ENCODE results near the gene CDH6. TPM values are rescaled to one million over a fixed set of nuclear protein-coding genes. Genes with fewer than 3 reads are reported as not detected.
A peak's percentile ranks its signal among the peaks of the same experiment; 100 is the strongest.

CDH6 gene
- total RNA-seq, result under 0.01 and 0.11 TPM in 2 replicates

DNA sequence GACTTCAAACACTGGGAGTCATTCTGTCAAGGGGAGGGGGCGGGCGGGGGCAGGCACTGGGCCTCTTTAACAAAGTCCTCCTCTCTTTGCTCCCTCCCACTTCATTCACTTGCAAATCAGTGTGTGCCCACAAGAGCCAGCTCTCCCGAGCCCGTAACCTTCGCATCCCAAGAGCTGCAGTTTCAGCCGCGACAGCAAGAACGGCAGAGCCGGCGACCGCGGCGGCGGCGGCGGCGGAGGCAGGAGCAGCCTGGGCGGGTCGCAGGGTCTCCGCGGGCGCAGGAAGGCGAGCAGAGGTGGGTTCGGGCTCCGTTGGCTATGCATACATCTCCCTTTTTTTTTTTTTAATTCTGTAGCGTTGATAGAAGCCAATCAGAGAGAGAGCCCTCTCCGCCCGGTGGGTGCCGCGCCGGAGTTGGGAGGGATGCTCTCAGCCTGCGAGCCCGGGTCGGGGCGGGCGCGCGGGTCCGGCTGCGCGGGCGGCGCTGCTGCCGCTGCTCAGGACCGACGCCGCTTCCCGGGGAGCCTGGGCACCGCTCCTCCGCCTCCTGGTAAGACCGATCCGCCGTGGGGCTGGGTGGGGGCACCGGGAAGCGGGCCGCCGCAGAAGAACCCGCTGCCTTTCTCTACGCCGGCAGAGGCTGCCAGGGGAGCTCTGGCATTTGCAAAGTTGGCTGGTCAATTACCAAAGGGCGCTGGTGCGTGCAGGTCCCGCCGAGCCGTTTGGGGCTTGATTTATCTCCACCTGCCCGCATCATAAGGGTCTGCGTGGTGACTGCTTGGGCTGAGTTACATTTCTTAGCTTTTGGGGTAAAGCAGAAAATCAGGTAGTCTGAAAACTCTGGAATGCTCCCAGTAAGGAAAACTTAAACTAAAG is at the start of gene CDH6:
Gene CDH6 (plus strand): TSS at position 96 of the 877 bp plus-strand sequence. CDS start 73,788 bp downstream, outside the sequence.
- no peak for DNase-seq (ENCODE audit: low read depth, low spot score)

DNA sequence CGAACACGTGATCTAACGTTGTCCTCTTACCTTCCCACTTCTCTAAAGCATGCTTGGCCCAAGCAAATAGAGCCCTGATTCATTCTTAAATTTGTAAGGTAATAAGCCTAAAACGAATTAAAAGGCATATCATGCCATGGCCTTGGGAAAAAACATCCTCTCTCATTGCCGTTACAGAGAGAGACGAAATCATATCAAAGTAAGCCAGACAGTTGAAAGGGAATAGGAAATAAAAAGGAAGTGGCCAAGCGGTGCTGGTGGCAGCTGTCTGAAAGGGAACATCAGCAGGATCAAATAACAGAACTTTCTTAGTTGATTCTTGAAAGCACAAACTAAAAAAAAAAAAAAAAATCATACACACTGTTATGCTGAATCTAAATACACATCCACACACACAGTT is 49.1 kb upstream of the CDH6 start:
- no peak for DNase-seq (ENCODE audit: low read depth, low spot score)

DNA sequence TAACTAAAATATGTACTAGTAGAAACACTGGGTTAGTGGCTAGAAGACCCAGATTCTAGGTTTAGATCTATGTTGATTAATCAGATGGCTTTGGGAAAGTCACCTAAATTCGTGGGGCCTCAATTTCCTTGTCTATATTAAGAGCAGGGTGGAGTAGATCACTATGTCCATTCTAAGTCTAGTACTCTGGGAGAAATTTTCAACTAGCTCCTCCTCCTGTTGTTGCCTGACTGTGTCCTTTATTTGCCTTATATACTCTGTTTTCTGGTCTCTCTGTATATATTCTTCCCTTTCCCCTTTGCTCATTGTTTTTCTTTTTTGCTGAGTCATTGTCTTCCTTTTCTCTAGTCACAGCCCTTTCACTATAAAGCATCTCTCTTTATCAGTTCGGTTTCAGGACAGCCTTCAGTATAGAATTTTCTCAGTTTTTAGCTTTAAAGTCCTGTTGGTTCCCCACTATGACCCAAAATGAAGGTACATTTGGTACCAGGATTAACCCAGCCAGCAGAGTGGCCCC is 44.5 kb upstream of the CDH6 start:
- DNase-seq (ENCODE audit: low read depth, low spot score), result no peak

DNA sequence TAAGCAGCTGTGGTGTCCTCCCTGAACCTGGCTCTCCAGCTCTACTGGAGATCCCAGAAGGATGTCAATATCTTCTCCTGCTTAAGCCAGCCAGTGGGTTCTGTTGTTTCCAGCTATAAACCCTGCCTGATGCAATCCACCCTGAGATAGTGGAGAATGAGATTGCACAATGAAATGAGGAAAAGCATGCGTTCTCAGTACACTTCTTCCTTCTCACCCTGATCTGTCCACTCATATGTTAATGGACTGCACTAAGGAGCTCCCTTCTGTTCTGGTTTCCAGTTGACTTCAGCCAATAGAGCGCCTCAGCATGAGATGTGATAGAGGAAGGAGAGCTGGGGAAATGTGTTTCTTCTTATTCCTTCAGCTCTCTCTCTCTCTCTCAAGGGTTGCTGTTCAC is 40.0 kb upstream of the CDH6 start:
- DNase-seq (ENCODE audit: low read depth, low spot score), result no peak

DNA sequence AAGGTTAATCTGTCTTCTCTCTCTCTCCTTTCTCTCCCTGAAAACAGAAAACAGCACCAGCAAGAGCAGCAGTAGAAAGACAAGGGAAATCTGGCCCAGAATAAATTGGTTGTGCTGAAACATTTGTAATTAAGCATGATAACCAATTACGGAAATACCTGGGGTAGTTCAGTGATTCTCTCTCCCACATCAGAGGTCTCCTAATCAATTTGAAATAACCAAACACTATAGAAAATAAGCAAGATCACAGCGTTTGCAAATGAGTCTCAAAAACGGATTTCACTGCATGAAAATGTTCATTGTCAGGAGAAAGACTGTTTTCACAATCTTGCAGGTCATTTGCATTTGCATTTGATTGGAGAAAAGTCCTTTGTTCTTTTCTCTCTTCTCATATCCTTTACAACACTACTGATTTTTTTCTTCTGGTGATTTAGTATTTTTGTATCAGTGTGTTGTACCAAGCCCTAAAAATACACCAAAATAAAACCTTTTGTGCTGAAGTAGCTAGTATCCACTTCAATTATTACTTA is 36.8 kb upstream of the CDH6 start:
- no peak for DNase-seq (ENCODE audit: low read depth, low spot score)

DNA sequence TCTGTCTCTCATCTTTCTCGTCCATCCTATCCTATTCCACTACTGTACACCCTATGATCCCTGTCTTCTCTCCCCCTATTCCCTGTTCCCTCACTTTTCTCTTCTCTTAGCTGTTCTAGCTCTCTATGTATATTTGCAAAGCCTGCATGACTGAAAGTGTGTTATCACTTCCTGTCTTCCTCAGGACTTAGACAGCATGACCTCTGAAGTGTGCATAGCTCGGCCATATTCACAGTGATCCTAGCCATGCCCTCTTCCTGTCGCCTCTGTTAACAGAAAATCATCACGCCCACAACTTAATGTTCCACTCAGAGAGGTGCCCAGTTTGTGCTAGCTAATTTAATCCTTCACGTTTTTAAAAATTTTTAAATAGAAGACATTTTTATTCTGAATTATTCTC is 35.8 kb upstream of the CDH6 start:
- DNase-seq (ENCODE audit: low read depth, low spot score), result no peak

DNA sequence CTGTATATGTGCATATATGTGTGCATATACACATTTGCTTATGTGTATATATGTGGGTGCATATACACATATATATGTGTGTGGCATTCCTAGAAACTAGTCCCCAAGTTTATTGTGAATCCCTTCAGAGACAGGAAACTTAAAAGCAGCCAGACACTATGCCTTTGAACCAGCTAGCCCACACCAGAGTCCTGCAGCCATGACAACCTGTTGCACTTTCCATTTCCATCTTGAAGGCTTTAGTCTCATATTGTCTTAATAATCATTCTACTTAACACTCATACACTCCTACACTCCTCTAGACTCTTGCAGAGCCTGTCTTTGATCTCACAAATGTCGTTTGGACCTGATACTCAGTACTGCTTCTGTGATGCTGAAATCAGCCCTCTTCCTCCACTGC is 34.8 kb upstream of the CDH6 start:
- no peak for DNase-seq (ENCODE audit: low read depth, low spot score)

DNA sequence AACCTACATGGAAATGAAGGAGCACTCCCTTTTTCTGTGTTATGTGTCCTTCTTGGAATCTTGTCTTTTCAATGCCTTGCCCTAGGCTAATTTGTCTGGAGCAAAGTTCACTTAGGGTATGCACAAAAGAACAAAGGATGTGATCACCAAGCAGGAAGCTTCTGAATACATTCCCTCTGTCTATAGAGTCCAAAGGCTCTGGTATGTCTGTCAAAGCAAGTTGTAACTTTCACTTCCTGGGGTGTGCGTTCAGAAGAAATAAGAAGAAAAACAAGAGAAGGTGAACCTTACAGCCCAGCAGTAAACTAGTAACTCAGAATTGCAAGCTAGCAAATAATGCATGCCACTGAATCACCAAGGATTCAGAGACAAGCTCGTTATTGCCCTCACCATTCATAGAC is 31.7 kb upstream of the CDH6 start:
- DNase-seq (ENCODE audit: low read depth, low spot score), result no peak

DNA sequence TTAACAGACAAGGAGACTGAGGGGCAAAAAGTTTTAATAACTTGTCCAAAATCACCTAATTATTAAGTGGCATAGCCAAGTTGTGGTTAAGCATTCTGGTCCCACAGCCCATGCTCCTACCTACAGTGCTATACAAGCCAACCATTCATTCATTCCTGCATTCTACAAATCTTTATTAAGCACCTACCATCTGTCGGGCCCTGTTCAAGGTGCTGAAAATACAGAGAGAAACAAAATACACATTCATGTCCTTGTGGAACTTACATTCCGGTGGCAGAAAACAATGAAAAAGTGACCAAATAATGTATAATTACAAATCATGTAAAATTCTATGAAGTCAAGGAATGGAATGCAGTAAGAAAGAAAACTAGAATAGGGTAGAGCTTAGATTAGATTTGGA is 27.8 kb upstream of the CDH6 start:
- DNase-seq (ENCODE audit: low read depth, low spot score), result no peak

DNA sequence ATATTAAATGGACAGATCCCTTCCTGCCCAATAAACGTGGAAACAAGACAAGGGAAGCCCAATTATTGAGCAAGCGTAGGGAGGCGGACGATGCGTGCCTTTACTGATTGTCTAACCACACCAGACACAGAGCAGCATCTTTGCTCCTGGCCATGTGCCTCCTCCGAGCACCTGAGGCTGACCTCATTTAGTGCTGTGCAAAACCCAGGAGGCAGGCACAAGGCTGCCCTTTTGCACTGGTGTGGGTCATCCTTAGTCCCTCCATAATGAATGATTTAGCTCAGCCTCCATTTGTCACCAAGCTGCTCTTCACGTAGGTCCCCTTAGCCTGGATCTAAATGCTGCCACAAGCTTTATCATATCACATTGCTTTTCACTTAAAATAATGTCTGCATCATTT is 24.1 kb upstream of the CDH6 start:
- no peak for DNase-seq (ENCODE audit: low read depth, low spot score)

DNA sequence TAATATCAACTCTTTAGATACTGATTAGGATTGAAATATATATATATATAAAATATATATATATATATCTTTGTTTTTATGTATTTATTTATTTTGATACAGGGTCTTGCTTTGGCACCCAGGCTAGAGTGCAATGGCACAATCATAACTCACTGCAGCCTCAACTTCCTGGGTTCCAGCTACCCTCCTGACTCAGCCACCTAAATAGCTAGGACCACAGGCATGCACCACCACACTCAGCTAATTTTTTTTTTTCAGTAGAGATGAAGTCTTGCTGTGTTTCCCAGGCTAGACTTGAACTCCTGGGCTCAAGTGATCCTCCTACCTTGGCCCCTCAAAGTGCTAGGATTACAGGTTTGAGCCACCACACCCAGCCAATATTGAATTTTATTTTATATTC is 20.6 kb upstream of the CDH6 start:
- no peak for DNase-seq (ENCODE audit: low read depth, low spot score)

DNA sequence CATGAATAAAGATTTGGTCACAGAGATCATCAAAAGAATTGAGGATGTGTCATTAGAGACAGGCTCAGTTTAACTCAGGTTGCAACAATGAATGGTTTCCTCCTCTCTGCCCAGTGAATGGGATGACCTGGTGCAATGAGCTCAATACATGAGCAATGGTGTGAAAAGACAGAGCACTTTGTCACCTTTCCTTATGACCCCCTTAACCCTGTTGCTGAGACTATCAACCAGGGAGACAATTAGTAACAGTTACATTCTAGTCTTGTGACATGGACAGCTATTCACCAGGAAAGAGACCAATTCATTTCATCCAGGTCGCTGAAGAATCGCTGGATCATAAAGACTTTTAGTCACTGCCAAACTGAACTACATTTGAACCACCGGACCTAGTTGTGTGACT is 19.9 kb upstream of the CDH6 start:
- DNase-seq (ENCODE audit: low read depth, low spot score), result no peak

DNA sequence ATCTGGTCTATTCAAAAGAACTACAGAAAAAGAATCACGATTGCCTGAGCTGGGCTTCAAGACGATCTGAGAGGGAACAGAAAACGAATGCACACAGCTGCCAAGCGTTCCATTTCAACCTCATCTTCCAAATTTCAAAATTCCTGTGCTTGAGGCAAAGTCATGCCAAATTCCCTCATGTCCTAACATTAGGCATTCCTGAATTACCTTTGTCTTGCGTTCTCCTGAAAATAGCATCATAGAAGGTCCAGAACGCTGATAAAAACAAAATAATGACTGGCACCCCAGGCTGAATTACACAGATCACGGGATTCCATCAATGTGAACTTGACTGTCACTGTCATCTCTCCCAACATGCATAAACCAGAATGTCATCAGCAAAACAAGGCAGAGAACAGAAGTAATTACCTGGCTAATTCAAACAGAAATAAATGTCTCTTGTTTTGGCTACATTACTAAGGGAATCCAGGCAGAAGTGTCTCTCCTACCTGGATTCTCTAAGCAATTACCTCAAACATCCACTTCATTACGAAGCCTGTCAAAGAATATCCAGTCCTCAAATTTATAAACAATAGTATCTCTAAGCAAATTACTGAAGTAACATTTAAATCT is 12.0 kb upstream of the CDH6 start:
- DNase-seq (ENCODE audit: low read depth, low spot score), result no peak

DNA sequence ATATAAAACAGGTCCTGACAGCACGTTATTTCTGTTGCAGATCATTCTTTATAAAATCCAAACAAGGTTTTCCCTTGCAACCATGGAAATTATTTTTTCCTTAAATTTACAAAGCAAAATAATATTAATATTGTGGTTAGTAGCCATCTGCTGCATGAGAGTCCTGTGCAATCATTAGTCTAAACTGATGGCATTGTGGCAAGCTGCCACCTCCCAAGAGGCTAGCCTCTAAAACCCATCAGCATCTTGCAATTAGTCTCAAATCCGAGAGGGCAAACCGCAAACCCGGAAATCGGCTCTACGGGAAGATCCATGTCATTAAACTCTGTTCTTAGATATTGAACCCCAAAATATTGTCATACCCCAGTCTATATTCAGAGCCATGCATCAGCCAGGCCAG is 11.3 kb upstream of the CDH6 start:
- no peak for DNase-seq (ENCODE audit: low read depth, low spot score)

DNA sequence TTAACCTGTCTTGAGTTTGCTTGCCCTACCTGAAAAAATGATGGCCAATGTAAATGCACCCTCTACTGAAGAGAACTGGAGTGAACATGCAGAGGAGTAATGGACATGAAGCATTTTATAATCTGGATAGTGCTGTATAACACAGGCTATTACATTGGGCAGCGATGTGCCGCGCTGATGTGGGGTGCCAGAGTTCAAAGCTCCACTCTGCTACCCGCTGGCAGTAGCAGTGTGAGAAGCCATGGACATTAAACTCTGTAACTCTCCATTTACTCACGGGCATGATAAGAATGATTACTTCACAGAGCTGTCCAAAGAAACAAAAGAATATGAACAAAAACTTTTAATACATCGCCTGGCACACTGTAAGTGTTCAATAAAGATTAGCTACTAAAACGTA is 7.5 kb upstream of the CDH6 start:
- DNase-seq (ENCODE audit: low read depth, low spot score), result no peak

DNA sequence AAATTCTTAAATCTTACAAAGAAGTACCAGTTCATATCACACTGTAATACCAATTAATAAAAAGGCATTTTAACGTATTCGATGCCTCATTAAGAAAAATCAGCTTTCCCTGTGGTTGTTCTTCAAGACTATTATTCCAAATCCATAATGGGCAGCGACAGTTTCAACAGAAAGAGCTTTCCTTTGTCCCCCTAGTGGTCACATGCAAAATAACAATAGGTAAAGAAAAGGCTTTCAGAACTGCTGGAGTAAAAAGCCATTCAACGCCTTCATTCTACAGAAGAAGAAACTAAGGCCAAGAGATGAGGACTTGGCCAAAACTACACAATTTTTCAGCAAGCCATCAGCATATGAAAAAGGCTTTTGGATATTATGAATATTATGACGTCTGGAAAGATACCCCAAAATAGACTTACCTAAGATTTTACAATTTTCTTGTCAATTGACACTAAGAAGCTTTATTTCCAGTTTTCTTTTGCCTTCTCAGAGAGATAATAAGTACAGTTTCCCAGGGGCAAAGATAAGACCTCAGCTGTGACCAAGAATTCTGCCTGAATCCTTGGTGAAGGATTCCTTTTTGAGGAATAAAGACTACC is 6.7 kb upstream of the CDH6 start:
- DNase-seq (ENCODE audit: low read depth, low spot score), result peak; percentile 4

DNA sequence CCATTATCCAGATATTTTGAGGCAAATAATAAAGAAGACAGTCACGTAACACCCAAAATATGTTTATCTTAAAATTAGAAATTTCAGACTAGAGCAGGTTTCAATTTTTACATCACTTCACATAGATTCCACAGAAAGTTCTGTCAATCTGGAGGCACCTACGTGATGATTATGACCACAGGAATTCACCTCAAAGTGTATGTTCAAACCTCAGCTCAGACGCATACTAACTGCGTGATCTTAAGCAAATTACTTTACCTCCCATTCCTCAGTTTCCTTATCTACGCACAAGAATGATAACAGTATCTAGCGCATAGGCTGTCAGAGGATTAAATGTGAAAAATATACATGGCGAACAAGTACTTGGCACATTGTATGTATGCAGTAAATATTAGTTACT is 5.9 kb upstream of the CDH6 start:
- no peak for DNase-seq (ENCODE audit: low read depth, low spot score)

DNA sequence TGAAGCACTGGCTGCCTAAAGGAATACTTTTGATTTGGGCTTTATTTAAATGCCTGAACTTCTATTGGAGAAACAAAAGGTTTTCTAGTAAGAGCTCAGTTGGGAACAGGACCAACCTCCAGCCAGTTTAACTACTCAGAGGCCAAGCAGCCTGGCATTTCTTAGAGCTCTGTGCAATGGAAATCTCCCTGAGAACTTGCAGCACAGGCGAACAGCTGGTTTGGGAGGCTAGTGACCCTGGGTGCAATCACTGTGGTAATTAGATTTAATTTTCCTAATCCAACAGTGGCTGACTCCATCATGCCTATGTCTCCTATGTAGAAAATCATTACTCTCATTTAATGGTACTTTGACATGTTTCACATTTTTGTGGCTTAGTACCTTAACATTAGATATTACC is 1.0 kb upstream of the CDH6 start:
- DNase-seq (ENCODE audit: low read depth, low spot score), result no peak

DNA sequence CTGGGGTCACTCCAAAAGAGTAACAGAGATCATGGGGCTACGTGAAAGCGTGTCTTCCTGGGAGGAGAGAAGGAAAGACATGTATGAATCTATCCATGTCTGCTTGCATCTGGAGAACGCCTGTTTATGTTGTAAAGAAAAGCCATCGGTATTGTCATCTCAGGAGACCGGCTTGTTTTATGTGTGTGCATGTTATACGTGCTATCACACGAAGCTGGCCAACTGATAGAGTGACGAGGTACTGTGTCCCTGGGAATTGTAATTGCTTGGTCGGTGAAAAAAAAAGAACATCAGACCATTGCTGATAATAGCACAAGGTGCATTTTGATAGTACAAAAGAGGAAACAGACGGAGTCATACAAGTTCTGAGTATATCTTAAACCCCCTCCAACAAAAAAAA is 370 bp upstream of the CDH6 start:
- no peak for DNase-seq (ENCODE audit: low read depth, low spot score)

DNA sequence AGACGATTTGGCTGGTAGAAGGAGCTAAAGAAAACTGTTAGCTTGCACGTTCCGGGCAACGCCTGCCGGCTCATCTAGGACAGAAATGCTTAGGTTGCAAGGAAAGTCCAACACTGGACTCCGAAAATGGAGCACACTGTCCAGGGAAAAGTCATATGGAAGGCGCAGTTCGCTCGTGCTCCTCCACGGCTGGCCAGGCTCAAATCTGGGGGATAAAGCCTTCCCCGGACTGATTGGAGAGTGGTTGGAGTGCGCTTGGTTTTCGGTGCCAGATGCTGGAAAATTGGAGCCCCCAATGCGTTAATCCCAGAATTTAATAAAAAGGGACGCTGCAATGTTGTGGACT is 955 bp downstream of the CDH6 start:
- no peak for DNase-seq (ENCODE audit: low read depth, low spot score)

DNA sequence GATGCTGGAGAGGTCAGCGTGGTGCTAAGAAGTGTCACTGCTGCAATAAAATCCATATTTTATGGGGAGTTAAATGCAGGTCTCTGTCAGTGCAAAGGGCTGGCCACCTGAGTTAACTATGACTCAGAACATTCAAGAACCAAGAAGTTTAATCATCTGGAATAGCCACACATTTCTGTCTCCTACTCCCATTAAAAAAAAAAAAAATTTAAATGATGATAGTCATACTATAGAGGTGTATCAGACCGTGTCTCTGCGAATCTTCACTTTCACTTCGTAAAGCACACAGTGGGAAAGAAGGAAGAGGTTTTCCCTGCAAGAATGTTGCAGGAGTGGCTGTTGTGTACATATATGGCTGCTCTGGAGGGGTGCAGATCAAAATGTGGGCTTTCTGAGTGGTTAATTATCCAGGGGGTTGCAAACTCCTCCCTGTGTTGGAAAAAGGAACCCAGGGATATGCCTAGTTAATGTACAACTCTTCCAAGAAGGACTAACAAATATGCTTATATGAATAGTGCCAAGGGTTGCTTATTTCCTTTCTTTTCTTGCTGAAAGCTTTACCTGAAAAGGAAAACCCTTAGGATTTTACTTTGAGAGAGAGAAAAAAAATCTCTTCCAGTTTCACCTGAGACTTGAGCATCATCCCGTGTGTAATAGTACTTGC is 1.5 kb downstream of the CDH6 start:
- DNase-seq (ENCODE audit: low read depth, low spot score), result no peak

DNA sequence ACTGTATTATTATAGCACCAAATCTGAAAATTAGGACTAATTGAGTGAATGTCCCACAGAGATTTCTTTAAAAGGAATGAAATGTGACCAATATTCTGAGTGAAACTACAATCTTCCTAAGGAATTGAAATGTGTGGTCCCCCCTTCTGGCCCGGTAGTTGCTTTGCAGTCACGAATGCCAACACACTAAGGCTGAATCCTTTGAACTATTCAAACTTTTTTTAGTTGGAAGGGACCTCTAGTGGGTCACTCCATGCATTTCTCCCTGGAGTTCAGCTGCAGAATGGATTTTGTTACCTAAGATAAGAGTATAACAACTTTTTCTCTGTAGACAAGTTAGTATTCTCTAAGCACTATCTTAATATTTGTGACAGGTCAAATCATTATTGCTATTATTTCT is 2.8 kb downstream of the CDH6 start:
- no peak for DNase-seq (ENCODE audit: low read depth, low spot score)

All from pulmonary artery endothelial cell (primary cell).